Esophagus squamous epithelium (tissue), 4 donors: ENCODE results near the gene CINP.

Experiments
- POLR2A ChIP-seq, 4 donors: fragments of 450-650 bp; IDR thresholded peaks; one replicate each; pipeline ENCODE4 v1.6.1; 2017; ENCODE audit warnings: antibody characterized with exemption in 4 of 4, mild to moderate bottlenecking in 4 of 4, moderate library complexity in 3 of 4
- TF ChIP-seq, protein P1 (sequence below), 6 experiments: fragments of 450-650 bp in 4 of 6; fragments of 200-600 bp in 2 of 6; sonication (generic) in 2 of 6; IDR thresholded peaks; one replicate each; pipeline ENCODE4 v1.5.1; 2016 to 2019; ENCODE audit warnings: antibody characterized with exemption in 6 of 6, mild to moderate bottlenecking in 4 of 6, moderate library complexity in 4 of 6

DNA sequence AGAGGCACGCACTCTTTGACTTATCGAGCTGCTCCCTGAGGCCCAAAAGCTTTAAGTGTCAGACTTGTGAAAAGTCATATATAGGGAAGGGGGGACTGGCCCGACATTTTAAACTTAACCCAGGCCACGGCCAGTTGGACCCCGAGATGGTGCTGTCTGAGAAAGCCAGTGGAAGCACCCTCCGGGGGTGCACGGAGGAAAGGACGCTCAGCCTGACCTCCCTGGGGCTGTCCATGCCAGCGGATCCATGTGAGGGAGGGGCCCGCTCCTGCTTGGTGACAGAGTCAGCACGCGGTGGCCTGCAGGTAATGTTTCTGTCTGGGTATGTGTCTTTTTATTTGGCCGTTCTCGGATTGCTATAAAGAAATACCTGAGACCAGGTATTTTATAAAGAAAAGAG lies 36.1 kb downstream of the CINP start:
- TF ChIP-seq, protein P1, sequence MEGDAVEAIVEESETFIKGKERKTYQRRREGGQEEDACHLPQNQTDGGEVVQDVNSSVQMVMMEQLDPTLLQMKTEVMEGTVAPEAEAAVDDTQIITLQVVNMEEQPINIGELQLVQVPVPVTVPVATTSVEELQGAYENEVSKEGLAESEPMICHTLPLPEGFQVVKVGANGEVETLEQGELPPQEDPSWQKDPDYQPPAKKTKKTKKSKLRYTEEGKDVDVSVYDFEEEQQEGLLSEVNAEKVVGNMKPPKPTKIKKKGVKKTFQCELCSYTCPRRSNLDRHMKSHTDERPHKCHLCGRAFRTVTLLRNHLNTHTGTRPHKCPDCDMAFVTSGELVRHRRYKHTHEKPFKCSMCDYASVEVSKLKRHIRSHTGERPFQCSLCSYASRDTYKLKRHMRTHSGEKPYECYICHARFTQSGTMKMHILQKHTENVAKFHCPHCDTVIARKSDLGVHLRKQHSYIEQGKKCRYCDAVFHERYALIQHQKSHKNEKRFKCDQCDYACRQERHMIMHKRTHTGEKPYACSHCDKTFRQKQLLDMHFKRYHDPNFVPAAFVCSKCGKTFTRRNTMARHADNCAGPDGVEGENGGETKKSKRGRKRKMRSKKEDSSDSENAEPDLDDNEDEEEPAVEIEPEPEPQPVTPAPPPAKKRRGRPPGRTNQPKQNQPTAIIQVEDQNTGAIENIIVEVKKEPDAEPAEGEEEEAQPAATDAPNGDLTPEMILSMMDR (IDR thresholded peaks at IDR 0.05), result no peak
- TF ChIP-seq POLR2A (IDR thresholded peaks at IDR 0.05), result no peak
